Measurements from ENCODE around the gene CYTH1. TPM values are rescaled to one million over a fixed set of nuclear protein-coding genes. Genes with fewer than 3 reads are reported as not detected.

The CYTH1 gene
- total RNA-seq, 1 donor from 2014 or later, result 35.5 TPM

DNA sequence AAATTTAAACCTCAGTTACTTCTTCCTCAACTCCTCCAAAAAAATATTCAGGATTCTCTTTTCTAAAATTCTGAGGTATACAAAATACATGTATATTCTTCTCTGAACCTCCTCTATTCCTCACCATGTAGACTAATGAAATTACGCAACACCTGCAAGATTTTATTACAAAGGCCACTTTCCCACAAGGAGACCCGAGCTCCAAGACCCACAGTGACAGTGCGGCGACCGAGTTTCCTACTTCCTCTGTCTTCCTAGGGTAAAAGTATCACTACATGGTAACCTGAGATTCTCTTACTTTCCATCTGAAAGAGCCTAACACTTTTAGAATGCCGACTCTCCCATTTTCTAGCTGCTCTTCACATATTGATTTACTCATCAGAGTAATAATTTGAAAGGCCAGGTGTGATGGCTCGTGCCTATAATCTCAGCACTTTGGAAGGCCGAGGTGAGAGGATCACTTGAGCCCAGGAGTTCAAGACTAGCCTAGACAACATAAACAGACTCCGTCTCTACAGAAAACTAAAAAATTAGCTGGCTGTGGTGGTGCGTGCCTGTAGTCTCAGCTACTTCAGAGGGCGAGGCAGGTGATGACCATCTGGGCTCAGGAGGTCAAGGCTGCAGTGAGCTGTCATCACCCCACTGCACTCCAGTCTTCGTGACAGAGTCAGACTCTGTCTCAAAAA, 35.7 kb downstream of the CYTH1 start:
- TF ChIP-seq, protein P1, sequence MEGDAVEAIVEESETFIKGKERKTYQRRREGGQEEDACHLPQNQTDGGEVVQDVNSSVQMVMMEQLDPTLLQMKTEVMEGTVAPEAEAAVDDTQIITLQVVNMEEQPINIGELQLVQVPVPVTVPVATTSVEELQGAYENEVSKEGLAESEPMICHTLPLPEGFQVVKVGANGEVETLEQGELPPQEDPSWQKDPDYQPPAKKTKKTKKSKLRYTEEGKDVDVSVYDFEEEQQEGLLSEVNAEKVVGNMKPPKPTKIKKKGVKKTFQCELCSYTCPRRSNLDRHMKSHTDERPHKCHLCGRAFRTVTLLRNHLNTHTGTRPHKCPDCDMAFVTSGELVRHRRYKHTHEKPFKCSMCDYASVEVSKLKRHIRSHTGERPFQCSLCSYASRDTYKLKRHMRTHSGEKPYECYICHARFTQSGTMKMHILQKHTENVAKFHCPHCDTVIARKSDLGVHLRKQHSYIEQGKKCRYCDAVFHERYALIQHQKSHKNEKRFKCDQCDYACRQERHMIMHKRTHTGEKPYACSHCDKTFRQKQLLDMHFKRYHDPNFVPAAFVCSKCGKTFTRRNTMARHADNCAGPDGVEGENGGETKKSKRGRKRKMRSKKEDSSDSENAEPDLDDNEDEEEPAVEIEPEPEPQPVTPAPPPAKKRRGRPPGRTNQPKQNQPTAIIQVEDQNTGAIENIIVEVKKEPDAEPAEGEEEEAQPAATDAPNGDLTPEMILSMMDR (IDR thresholded peaks at IDR 0.05; ENCODE audit: insufficient read depth, low read length, severe bottlenecking), result no peak
- DNase-seq (ENCODE audit: low read depth) (no peak), FAIRE-seq (no peak)
- no peak overlapping the region for H3K4me3 ChIP-seq (ENCODE audit: low read depth, low read length)
- no peaks in the 10 kb centered on the region for H3K36me3 ChIP-seq (ENCODE audit: control insufficient read depth, insufficient read depth, low read length)
- no peaks in the 10 kb centered on the region for H3K27me3 ChIP-seq (ENCODE audit: control insufficient read depth, insufficient read depth, low read length)

DNA sequence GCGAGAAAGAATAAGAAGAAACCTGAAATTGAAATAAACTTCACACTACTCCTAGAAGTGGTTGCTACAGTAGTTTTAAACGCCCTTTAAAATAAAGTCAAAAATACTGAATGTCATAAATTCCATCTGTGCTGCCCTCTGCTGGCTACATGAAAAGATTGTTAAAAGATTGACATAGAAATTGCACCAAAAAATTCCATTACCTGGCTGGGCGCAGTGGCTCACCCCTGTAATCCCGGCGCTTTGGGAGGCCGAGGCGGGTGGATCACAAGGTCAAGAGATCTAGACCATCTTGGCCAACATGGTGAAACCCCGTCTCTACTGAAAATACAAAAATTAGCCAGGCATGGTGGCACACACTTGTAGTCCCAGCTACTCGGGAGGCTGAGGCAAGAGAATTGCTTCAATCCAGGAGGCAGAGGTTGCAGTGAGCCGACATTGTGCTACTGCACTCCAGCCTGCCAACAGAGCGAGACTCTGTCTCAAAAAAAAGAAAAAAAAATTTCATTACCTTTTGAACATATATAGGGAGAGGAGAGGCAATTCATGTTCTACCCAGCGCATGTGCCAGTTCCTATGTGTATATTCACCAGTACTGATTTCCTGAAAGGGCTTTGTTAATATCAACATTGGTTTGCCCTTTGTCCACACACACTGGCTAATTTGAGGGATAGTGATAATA, 36.5 kb downstream of the CYTH1 start:
- TF ChIP-seq, protein P1 (IDR thresholded peaks at IDR 0.05; ENCODE audit: insufficient read depth, low read length, severe bottlenecking), result peak; percentile 30
- no peaks in the 10 kb centered on the region for H3K27me3 ChIP-seq (ENCODE audit: control insufficient read depth, insufficient read depth, low read length)
- no peak for DNase-seq (ENCODE audit: low read depth)
- no peak for FAIRE-seq
- no peak overlapping the region for H3K4me3 ChIP-seq (ENCODE audit: low read depth, low read length)
- H3K36me3 ChIP-seq (ENCODE audit: control insufficient read depth, insufficient read depth, low read length), result no peaks in the 10 kb centered on the region

DNA sequence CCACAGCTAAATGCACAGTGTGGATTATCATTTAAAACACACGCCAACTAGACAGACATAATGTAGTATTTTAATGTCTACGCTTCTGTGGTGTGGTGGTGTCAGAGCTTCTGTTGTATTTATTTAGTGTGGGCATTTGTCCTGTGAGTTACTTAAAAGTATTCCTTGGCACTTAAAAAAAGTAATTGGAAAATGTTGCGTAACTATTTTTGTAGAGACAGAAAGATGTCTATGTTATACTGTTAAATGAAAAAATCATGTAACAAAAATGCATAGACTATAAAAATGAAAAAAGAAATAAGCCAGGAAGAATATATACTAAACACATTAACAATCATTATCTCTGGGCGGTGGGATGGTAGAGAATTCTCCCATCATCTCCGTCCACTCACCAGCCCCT, 39.2 kb downstream of the CYTH1 start:
- H3K27me3 ChIP-seq (ENCODE audit: control insufficient read depth, insufficient read depth, low read length), result no peaks in the 10 kb centered on the region
- no peak for FAIRE-seq
- TF ChIP-seq, protein P1 (IDR thresholded peaks at IDR 0.05; ENCODE audit: insufficient read depth, low read length, severe bottlenecking), result no peak
- H3K4me3 ChIP-seq (ENCODE audit: low read depth, low read length), result no peak overlapping the region
- DNase-seq (ENCODE audit: low read depth), result no peak
- no peaks in the 10 kb centered on the region for H3K36me3 ChIP-seq (ENCODE audit: control insufficient read depth, insufficient read depth, low read length)

DNA sequence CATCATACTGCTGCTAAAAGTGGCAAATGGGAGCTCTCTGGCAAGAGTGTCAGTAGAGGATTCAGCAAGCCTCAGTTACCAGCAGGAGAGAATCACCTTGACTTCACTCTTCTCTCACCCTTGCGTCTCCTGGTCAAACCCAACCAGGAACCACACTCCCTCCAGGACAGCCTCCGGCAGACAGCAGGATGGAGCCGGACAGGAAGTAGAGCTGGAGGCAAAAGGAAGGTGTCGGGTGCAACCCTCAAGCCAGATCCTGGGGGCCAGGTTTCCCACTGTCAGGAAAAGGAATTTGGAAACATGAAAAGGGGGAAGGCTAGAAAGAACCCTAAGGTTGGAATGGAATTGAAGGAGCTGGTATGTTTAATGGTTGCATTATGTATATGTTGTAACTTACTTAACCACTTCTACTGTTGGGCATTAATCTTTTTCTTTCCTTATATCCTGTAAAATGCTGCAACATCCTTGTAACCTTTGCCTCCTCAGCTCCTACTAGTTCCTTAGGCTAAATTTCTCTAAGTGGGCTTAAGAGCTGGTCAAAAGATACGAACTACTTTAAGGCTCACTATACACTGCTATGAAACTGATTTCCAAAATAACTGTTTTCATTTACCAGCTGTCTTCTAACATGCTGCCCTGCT, 40.3 kb downstream of the CYTH1 start:
- Histone ChIP-seq H3K36me3 (ENCODE audit: control insufficient read depth, insufficient read depth, low read length) (no peaks in the 10 kb centered on the region), H3K4me3 (ENCODE audit: low read depth, low read length) (no peak overlapping the region), H3K27me3 (ENCODE audit: control insufficient read depth, insufficient read depth, low read length) (no peaks in the 10 kb centered on the region)
- DNase-seq (ENCODE audit: low read depth), result no peak
- no peak for FAIRE-seq
- TF ChIP-seq, protein P1 (IDR thresholded peaks at IDR 0.05; ENCODE audit: insufficient read depth, low read length, severe bottlenecking), result no peak

DNA sequence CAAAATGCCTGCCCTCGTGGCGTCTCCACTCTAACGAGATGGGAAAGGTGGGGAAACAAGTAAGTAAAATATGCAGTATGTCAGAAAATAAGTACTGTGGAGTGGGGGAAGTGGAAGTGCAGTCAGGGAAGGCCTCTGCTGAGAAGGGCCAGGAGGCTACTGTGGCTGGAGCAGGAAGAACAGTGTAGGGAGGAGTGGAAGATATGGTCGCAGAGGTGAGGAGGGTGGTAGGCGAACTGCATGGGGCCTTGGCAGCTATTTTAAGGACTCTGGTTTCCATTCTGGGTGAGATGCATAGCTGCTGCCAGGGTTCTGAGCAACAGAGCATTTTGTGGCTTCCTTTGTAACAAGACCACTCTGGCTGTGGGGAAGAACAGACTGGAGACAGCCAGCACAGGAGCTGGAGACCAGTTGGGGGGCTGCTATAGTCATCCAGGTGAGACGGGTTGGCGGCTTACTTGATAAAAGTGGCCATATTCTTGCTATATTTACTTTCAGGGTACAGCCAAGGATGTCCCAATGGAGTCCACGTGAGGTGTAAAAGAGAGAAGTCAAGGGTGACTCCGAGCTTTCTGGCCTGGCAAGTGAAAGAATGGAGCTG, 42.6 kb downstream of the CYTH1 start:
- TF ChIP-seq, protein P1 (IDR thresholded peaks at IDR 0.05; ENCODE audit: insufficient read depth, low read length, severe bottlenecking), result no peak
- FAIRE-seq (no peak), DNase-seq (ENCODE audit: low read depth) (no peak)
- Histone ChIP-seq H3K27me3 (ENCODE audit: control insufficient read depth, insufficient read depth, low read length) (no peaks in the 10 kb centered on the region), H3K4me3 (ENCODE audit: low read depth, low read length) (no peak overlapping the region), H3K36me3 (ENCODE audit: control insufficient read depth, insufficient read depth, low read length) (no peaks in the 10 kb centered on the region)
